Stimulated activated CD8-positive, alpha-beta memory T cell treated with anti-CD3 and anti-CD28 coated beads, Interleukin-7, amount 100 ng/mL, for 24 hours (primary cell): ENCODE measurements around the gene GIT2.
A peak's percentile ranks its signal among the peaks of the same experiment; 100 is the strongest.

Experiments used
- DNase-seq: peaks from one replicate; pipeline ENCODE4 v3.0.0-alpha.2; 2020; ENCODE audit warnings: low read depth

Gene GIT2

GRCh38 chr12:109890620-109891170 is 105.5 kb downstream of the GIT2 start:
- no peak for DNase-seq

- DNase-seq = no peak
Measured at GRCh38 chr12:109888179-109889020, 107.8 kb downstream of the GIT2 start.

- DNase-seq = no peak
Measured at GRCh38 chr12:109885616-109886015, 110.6 kb downstream of the GIT2 start.

DNA sequence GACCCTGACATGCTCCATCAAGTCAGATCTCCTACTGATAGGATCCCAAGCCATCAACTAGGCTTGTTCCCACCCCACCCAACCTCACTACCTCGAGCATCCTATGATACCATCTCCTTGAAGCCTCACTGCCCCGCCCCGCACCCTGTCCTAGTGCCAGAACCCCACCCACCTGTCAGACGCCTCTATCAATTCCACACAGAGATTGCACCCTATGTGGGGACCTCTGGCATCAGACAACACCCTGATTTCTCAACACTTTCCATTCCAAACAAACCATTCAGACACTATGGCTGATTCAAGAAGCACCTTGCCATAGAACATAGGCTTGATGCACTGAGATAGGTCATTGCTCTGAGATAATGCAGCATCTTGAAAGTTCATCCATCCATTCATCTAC is 112.7 kb downstream of the GIT2 start:
- no peak for DNase-seq

DNA sequence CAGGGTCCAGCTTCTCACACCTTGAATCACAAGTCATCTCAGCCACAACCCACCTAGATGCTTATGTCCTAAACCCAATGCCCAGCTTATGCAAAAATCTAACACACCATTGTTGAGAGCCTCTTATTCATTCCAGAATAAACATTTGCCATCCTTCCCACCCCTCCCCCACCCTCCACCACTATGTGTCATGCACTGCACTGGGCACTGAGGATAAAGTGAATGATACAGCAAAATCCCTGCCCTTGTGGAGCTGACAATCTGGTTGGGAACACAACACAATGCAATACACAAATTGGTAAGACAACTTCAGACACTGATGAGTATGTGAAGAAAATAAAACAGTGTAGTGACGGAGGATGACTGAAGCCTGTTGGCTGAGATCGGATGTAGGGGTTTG is 114.4 kb downstream of the GIT2 start:
- DNase-seq = no peak

DNA sequence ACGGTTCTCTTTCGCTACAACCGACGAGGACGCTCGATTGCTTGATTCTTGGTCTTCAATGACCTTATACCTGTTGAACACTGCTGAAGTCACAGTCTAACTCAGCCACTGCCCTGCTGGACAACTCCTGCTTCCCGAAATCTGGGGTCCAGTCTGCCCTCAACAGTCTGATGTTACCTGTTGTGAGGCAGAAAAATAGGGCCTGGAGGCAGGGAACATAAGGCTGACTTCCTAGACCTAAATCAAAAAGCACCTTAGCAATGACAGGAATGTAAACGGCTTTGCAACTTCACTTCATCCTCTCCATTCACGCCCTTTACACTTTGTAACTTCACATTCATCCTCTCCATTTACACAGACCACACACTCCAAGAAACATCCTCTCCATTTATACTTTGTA is 115.2 kb downstream of the GIT2 start:
- DNase-seq = no peak

DNA sequence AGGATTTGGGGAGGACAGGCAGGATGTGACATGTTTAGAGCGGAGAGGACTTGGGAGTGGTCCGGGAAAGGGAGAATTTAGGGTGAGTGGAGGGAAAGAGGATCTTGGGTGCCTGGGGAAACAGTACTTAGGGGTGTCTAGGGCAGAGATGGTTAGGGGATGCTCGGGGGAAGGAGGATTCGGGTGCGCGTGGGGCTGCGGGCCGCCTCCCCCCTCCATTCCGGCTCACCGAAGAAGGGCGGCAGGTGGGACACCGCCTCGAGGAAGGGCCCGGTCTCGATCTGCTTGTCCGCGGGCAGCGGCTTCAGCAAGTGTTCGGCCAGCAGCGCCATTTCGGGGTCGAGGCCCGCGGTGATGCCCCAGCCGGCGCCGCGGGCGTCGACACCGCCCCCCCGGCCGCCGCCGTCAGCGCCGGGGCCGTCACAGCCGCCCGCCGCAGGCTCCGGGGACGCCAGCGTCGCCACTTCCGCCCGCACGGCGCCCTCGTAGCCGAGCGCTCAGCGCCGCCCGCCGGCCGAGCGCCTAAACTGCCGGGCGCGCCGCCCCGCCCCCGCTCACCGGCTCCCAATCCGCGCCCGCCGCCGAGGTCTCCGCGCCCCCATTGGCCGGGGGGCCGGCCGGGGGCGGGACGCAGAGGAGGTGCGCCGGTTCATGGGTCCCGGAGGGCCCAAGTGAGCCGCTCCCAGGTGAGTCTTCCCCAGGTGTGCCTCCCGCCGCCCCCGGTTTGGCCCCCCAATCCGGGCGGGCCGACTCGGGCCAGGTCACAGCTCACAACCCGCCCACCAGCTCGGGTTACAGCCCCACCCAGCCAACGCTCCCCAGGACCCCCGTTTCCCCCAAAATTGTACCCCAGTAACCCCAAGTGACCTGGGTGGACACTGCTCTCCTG is 115.9 kb downstream of the GIT2 start, which contains the start of gene GLTP:
TSS of gene GLTP (minus strand) at position 499 of the 889 bp plus-strand sequence. CDS start at position 332, 167 bp downstream.
- DNase-seq = peak; percentile 69
